HG03575 (cell line): ENCODE results near the gene PARVA.

Experiments
- ATAC-seq: cut with Tn5 transposase; IDR thresholded peaks from one replicate; pipeline ENCODE4 v1.9.1; 2021; ENCODE audit not compliant: unreplicated experiment, insufficient number of reproducible peaks, low FRiP score; ENCODE audit errors: extremely low read depth

Gene PARVA

GRCh38 chr11:12449961-12450715 is 72.8 kb downstream of the PARVA start:
- ATAC-seq: no peak

GRCh38 chr11:12451179-12451814 is 73.9 kb downstream of the PARVA start:
- ATAC-seq: no peak

GRCh38 chr11:12453243-12453642 is 75.9 kb downstream of the PARVA start:
- no peak for ATAC-seq

GRCh38 chr11:12454782-12455181 is 77.4 kb downstream of the PARVA start:
- no peak for ATAC-seq

GRCh38 chr11:12455938-12456337 is 78.6 kb downstream of the PARVA start:
- ATAC-seq: no peak

- ATAC-seq: no peak
Measured at GRCh38 chr11:12456651-12457579, 79.5 kb downstream of the PARVA start.

GRCh38 chr11:12458042-12458441 is 80.7 kb downstream of the PARVA start:
- ATAC-seq: no peak

GRCh38 chr11:12459374-12459773 is 82.0 kb downstream of the PARVA start:
- ATAC-seq: no peak

- ATAC-seq: no peak
Measured at GRCh38 chr11:12459865-12460444, 82.6 kb downstream of the PARVA start.

- ATAC-seq: no peak
Measured at GRCh38 chr11:12460466-12460865, 83.1 kb downstream of the PARVA start.

GRCh38 chr11:12461516-12461915 is 84.1 kb downstream of the PARVA start:
- no peak for ATAC-seq

- ATAC-seq: no peak
Measured at GRCh38 chr11:12464303-12464702, 86.9 kb downstream of the PARVA start.

GRCh38 chr11:12465332-12465731 is 88.0 kb downstream of the PARVA start:
- ATAC-seq: no peak

GRCh38 chr11:12467610-12468009 is 90.2 kb downstream of the PARVA start:
- ATAC-seq: no peak

- ATAC-seq: no peak
Measured at GRCh38 chr11:12469451-12469850, 92.1 kb downstream of the PARVA start.

- no peak for ATAC-seq
Measured at GRCh38 chr11:12470236-12470635, 92.9 kb downstream of the PARVA start.

GRCh38 chr11:12472401-12473005 is 95.1 kb downstream of the PARVA start:
- ATAC-seq: no peak

GRCh38 chr11:12473381-12473780 is 96.0 kb downstream of the PARVA start:
- no peak for ATAC-seq

- ATAC-seq: no peak
Measured at GRCh38 chr11:12474871-12475270, 97.5 kb downstream of the PARVA start.
